HL-60 (cell line): ENCODE measurements around the gene TMPRSS3.

Experiments used
- DNase-seq, 2 experiments: peaks; one replicate each; pipeline ENCODE4 v3.0.0-alpha.2; 2010 to 2020; ENCODE audit warnings: low read depth in 1 of 2, low spot score in 1 of 2
- H3K27ac ChIP-seq: fragments of 250-450 bp; sonication (Bioruptor Pico); replicated peaks from 2 replicates; pipeline ENCODE4 v1.5.1; 2020; ENCODE audit warnings: mild to moderate bottlenecking, moderate library complexity
- H3K27me3 ChIP-seq: fragments of 250-450 bp; sonication (Bioruptor Pico); 2 replicates; pipeline ENCODE4 v1.5.1; 2021; ENCODE audit warnings: mild to moderate bottlenecking, moderate library complexity; ENCODE audit not compliant: insufficient read depth, poor library complexity, severe bottlenecking
- H3K4me3 ChIP-seq: replicated peaks from 2 replicates; pipeline ENCODE4 v1.5.1; 2011; ENCODE audit warnings: mild to moderate bottlenecking, control low read depth, low read length; ENCODE audit not compliant: insufficient read depth
- CTCF ChIP-seq: IDR thresholded peaks from one replicate; pipeline ENCODE4 v1.5.1; 2011; ENCODE audit warnings: low read length, control low read depth, inconsistent platforms; ENCODE audit not compliant: insufficient read depth
- GABPA ChIP-seq: IDR thresholded peaks from 2 replicates; pipeline ENCODE4 v1.6.1; 2012; ENCODE audit warnings: low read depth
- POLR2AphosphoS5 ChIP-seq: IDR thresholded peaks from 2 replicates; pipeline ENCODE4 v1.6.1; 2012; ENCODE audit warnings: low read depth
- REST ChIP-seq: IDR thresholded peaks from 2 replicates; pipeline ENCODE4 v1.6.1; 2012; ENCODE audit warnings: low read depth; ENCODE audit not compliant: insufficient replicate concordance
- SPI1 ChIP-seq: IDR thresholded peaks from 2 replicates; pipeline ENCODE4 v1.6.1; 2012; ENCODE audit warnings: low read depth, mild to moderate bottlenecking, borderline replicate concordance

Gene TMPRSS3

GRCh38 chr21:42346441-42346840 lies 49.4 kb downstream of the TMPRSS3 start:
- Histone ChIP-seq H3K4me3 (no peak overlapping the region), H3K27ac (no peak overlapping the region), H3K27me3 (no peaks in the 10 kb centered on the region)
- no peak for TF ChIP-seq POLR2AphosphoS5
- no peak for TF ChIP-seq REST
- TF ChIP-seq GABPA, result no peak
- TF ChIP-seq CTCF, result no peak
- TF ChIP-seq SPI1, result no peak
- no peak for DNase-seq

- Histone ChIP-seq H3K4me3 (no peak overlapping the region), H3K27me3 (no peaks in the 10 kb centered on the region), H3K27ac (no peak overlapping the region)
- TF ChIP-seq GABPA, result no peak
- TF ChIP-seq REST, result no peak
- no peak for TF ChIP-seq SPI1
- no peak for TF ChIP-seq POLR2AphosphoS5
- TF ChIP-seq CTCF, result no peak
- no peak for DNase-seq
Observed at GRCh38 chr21:42344631-42345030, 51.2 kb downstream of the TMPRSS3 start.

- no peak for DNase-seq
- no peak overlapping the region for H3K4me3 ChIP-seq
- TF ChIP-seq CTCF, result no peak
- TF ChIP-seq REST, result no peak
- no peak overlapping the region for H3K27ac ChIP-seq
- no peaks in the 10 kb centered on the region for H3K27me3 ChIP-seq
Observed at GRCh38 chr21:42343963-42344510, 51.8 kb downstream of the TMPRSS3 start.
